Duodenal mucosa (tissue), 2 donors: ENCODE results near the gene WDR82.

Source experiments
- H3K27ac ChIP-seq: one replicate; pipeline ENCODE4 v1.7.0; 2013; ENCODE audit warnings: low read depth, low read length
- H3K27me3 ChIP-seq, 2 donors: one replicate each; pipeline ENCODE4 v1.7.0; 2013; ENCODE audit warnings: low read length in 2 of 2, control low read depth in 1 of 2; ENCODE audit not compliant: insufficient read depth in 2 of 2, control insufficient read depth in 1 of 2
- H3K36me3 ChIP-seq, 2 donors: one replicate each; pipeline ENCODE4 v1.7.0; 2013; ENCODE audit warnings: low read length in 2 of 2, control low read depth in 1 of 2; ENCODE audit not compliant: insufficient read depth in 2 of 2, control insufficient read depth in 1 of 2
- H3K4me1 ChIP-seq, 2 donors: one replicate each; pipeline ENCODE4 v1.7.0; 2013; ENCODE audit warnings: low read length in 2 of 2, control low read depth in 1 of 2; ENCODE audit not compliant: insufficient read depth in 2 of 2, control insufficient read depth in 1 of 2
- H3K4me3 ChIP-seq, 2 donors: one replicate each; pipeline ENCODE4 v1.7.0; 2013; ENCODE audit warnings: low read length in 2 of 2, low read depth in 1 of 2
- H3K9ac ChIP-seq, 2 donors: one replicate each; pipeline ENCODE4 v1.7.0; 2013; ENCODE audit warnings: low read length in 2 of 2, low read depth in 1 of 2
- H3K9me3 ChIP-seq, 2 donors: one replicate each; pipeline ENCODE4 v1.7.0; 2013; ENCODE audit warnings: low read length in 2 of 2, control low read depth in 1 of 2; ENCODE audit not compliant: control insufficient read depth in 1 of 2

WDR82 gene

GRCh38 chr3:52318186-52318816 lies 39.9 kb upstream of the WDR82 start:
- H3K4me1 ChIP-seq: peaks cover 14 to 20% of the 10 kb centered on the region in 2 donors
- no peak overlapping the region for H3K4me3 ChIP-seq
- H3K9me3 ChIP-seq: no peaks in the 10 kb centered on the region
- no peak overlapping the region for H3K9ac ChIP-seq
- no peak overlapping the region for H3K27ac ChIP-seq
- H3K27me3 ChIP-seq: no peaks in the 10 kb centered on the region
- no peaks in the 10 kb centered on the region for H3K36me3 ChIP-seq

DNA sequence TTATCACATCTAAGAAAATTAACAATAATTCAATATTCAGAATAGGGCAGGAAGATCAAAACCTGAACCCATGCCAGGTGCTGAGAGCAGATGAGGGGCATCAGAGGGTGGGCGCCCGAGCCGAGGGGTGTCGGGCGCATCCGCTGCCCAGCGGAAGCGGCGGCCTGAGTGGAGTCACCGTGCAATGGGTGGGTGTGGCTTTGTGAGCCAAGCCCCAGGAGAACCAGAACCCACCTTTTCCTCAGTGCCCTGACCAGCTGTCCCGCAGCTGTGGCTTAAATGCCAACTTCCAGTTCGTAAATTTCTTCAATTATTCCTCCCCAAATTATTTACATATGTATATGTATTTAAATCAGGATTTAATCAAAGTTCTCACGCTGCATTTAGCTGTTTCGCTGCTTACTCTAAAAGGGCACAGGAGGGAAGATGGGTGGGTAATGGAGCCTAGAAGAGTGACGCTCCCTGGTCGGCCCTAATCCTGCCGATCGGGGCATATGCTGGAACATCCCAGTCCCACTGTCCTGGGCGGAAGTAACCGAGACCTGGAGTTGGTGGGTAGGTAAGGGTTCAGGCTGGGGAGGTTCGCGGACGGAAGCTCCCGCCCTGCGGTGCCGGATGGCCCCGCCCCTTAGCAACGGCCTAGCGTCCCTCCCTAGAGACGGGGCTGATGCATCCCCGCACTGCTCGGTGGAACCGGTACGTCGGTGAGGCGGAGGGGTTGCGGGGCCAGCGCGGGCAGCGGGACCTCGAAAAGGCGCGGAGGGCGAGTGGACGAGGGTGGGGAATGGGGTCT lies 39.0 kb upstream of the WDR82 start:
- Histone ChIP-seq H3K9ac (peak overlapping the region in 1 of 2 donors; percentile 49), H3K4me3 (peak overlapping the region; percentile 44 to 65), H3K27me3 (no peaks in the 10 kb centered on the region), H3K4me1 (peaks cover 17 to 24% of the 10 kb centered on the region in 2 donors), H3K27ac (no peak overlapping the region), H3K9me3 (no peaks in the 10 kb centered on the region), H3K36me3 (no peaks in the 10 kb centered on the region)

DNA sequence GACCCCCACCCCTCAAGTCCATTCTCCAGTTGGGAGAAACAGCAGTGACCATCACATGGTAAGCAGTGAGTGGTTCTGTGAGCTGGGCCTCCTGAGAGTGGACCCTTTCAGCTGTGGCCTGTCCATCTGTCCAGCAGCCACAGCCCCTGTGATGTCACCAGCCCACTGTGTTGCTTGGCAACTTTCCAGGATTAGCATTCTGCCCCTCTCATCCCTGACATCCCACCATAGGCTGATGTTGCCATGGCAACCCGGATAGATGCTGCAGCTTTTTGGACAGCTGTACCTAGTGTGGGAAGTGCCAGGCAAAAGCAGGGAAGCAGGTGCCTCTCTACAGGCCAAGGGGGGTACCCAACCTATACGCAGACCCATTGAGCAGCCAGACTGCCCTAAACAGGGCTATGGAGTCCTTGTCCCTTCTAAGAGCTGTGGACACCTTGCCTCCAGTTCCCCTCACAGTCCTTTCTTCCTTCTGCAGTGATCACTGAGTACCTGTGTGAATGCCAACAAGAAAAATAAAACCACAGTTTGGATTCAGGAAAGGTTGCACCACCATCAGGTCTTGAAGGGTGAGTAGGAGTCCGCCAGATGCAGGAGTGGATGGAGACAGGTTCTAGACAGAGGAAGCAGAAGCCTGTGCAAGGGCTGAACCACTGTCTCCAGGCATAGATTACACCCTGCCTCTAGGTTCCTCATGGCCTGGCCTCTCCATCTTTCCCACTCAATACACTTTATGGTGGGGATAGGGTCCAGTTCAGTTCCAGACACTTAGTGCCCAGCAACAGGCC lies 37.7 kb upstream of the WDR82 start, which contains the start of gene DNAH1:
DNAH1 (plus strand) TSS at position 343 of the 788 bp plus-strand sequence. CDS start 6,124 bp downstream, outside the sequence.
- H3K27me3 ChIP-seq: no peaks in the 10 kb centered on the region
- no peaks in the 10 kb centered on the region for H3K36me3 ChIP-seq
- no peak within 1 kb of the TSS for H3K9ac ChIP-seq
- peaks cover 17 to 24% of the 10 kb centered on the region in 2 donors for H3K4me1 ChIP-seq
- no peaks in the 10 kb centered on the region for H3K9me3 ChIP-seq
- H3K27ac ChIP-seq: no peak within 1 kb of the TSS
- peak within 1 kb of the TSS; percentile 14 to 65 for H3K4me3 ChIP-seq

GRCh38 chr3:52315006-52315405 lies 36.6 kb upstream of the WDR82 start:
- no peak overlapping the region for H3K9ac ChIP-seq
- no peak overlapping the region for H3K4me3 ChIP-seq
- H3K36me3 ChIP-seq: peaks cover 0 to under 1% of the 10 kb centered on the region in 2 donors
- no peaks in the 10 kb centered on the region for H3K27me3 ChIP-seq
- H3K9me3 ChIP-seq: no peaks in the 10 kb centered on the region
- no peak overlapping the region for H3K27ac ChIP-seq
- peaks cover 17 to 27% of the 10 kb centered on the region in 2 donors for H3K4me1 ChIP-seq

DNA sequence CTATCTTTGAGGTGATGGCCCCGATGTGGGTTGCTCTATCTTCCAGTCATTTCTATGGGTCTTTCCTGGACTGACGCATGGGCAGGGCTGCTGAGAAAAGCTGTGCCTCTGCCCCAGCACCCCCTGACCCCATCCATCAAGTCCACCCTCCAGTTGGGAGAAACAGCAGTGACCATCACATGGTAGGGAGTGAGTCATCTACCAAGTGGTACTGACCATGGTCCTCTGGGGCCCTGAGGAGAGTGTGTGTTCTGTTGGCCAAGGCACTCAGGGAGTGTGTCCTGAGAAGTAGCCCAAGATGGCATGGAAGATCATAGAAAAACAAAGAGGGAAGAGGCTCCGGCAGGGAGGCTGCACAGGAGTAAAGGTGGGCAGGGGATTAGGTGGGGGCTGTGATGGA lies 36.0 kb upstream of the WDR82 start:
- H3K9ac ChIP-seq: no peak overlapping the region
- no peak overlapping the region for H3K4me3 ChIP-seq
- H3K4me1 ChIP-seq: peaks cover 17 to 27% of the 10 kb centered on the region in 2 donors
- H3K36me3 ChIP-seq: peaks cover 0 to 4% of the 10 kb centered on the region in 2 donors
- H3K9me3 ChIP-seq: no peaks in the 10 kb centered on the region
- H3K27ac ChIP-seq: no peak overlapping the region
- no peaks in the 10 kb centered on the region for H3K27me3 ChIP-seq

GRCh38 chr3:52313774-52314188 lies 35.3 kb upstream of the WDR82 start:
- Histone ChIP-seq H3K4me1 (peaks cover 20 to 28% of the 10 kb centered on the region in 2 donors), H3K9me3 (no peaks in the 10 kb centered on the region), H3K4me3 (no peak overlapping the region), H3K36me3 (peaks cover 0 to 4% of the 10 kb centered on the region in 2 donors), H3K9ac (peak overlapping the region in 1 of 2 donors; percentile 12), H3K27me3 (no peaks in the 10 kb centered on the region), H3K27ac (peak overlapping the region; percentile 46)

- Histone ChIP-seq H3K9ac (no peak overlapping the region), H3K9me3 (no peaks in the 10 kb centered on the region), H3K27me3 (no peaks in the 10 kb centered on the region), H3K4me1 (peaks cover 23 to 33% of the 10 kb centered on the region in 2 donors), H3K4me3 (no peak overlapping the region), H3K36me3 (peaks cover 0 to 5% of the 10 kb centered on the region in 2 donors), H3K27ac (peak overlapping the region; percentile 46)
These were observed 34.8 kb upstream of the WDR82 start for GRCh38 chr3:52313188-52313773.

DNA sequence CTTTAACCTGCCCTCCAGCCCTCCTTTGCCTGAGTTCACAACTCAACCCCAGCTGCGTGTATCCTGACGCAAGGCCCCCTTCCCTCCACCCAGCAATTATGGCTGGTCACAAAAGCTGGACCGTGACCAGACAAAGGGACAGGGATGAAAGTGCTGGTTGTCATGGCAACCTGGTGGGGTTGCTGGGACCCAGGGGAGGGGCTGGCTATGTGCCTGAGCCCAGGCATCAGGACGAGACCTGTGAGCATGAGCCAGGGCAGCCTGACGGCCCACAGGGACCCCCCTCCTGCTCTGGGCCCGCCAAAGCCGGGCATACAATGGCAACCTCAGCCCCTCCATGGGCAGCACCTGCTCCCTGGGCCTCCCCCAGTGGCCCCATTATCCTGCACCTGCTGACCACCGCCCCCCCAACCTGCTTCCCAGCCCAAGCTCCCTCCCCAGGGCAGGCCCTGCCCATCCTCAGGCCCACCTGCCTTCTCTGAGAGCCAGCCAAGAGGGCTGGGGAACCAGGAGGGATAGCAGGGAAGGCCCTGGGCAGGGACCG lies 33.2 kb upstream of the WDR82 start:
- Histone ChIP-seq H3K4me1 (peaks cover 33 to 41% of the 10 kb centered on the region in 2 donors), H3K36me3 (peaks cover 0 to 6% of the 10 kb centered on the region in 2 donors), H3K9me3 (no peaks in the 10 kb centered on the region), H3K27ac (no peak overlapping the region), H3K4me3 (no peak overlapping the region), H3K27me3 (no peaks in the 10 kb centered on the region), H3K9ac (no peak overlapping the region)

- H3K4me3 ChIP-seq: no peak overlapping the region
- peaks cover 0 to 6% of the 10 kb centered on the region in 2 donors for H3K36me3 ChIP-seq
- no peaks in the 10 kb centered on the region for H3K27me3 ChIP-seq
- H3K27ac ChIP-seq: no peak overlapping the region
- no peak overlapping the region for H3K9ac ChIP-seq
- peaks cover 39 to 46% of the 10 kb centered on the region in 2 donors for H3K4me1 ChIP-seq
- H3K9me3 ChIP-seq: no peaks in the 10 kb centered on the region
These were observed 32.6 kb upstream of the WDR82 start for GRCh38 chr3:52310861-52311575.
